H7 (cell line): Measurements from ENCODE around the gene DCLK3. TPM values are rescaled to one million over a fixed set of nuclear protein-coding genes. Genes with fewer than 3 reads are reported as not detected.

Source experiments
- DNase-seq: peaks from one replicate; pipeline ENCODE4 v3.0.0; 2012
- H3K27me3 ChIP-seq: 2 replicates; pipeline ENCODE4 v1.6.0; 2011; ENCODE audit warnings: mild to moderate bottlenecking, low read length; ENCODE audit not compliant: control insufficient read depth, insufficient read depth
- H3K36me3 ChIP-seq: replicated peaks from 2 replicates; pipeline ENCODE4 v1.5.1; 2011; ENCODE audit warnings: low read length; ENCODE audit not compliant: control insufficient read depth, insufficient read depth
- H3K4me3 ChIP-seq: 2 replicates; pipeline ENCODE4 v1.5.1; 2011; ENCODE audit warnings: low read depth, mild to moderate bottlenecking, control low read depth, low read length, moderate library complexity; ENCODE audit not compliant: insufficient read depth
- total RNA-seq: library from RNA; depleted of rRNA; stranded (reverse); fragments of >200 nt; shearing (Covaris generic); gene quantifications from 2 replicates; pipeline ENCODE4 v1.2.3, GENCODE V29; 2014

The DCLK3 gene
- total RNA-seq, 1 experiment from 2014 or later, result 0.42 TPM

- no peak overlapping the region for H3K4me3 ChIP-seq
- no peaks in the 10 kb centered on the region for H3K36me3 ChIP-seq
- DNase-seq, result peak; percentile 58
- no peaks in the 10 kb centered on the region for H3K27me3 ChIP-seq
These were observed 23.1 kb downstream of the DCLK3 start for GRCh38 chr3:36741285-36741684.

GRCh38 chr3:36740787-36741186 is 23.6 kb downstream of the DCLK3 start:
- Histone ChIP-seq H3K36me3 (no peaks in the 10 kb centered on the region), H3K27me3 (no peaks in the 10 kb centered on the region), H3K4me3 (no peak overlapping the region)
- DNase-seq, result no peak

GRCh38 chr3:36738702-36739101 is 25.7 kb downstream of the DCLK3 start:
- Histone ChIP-seq H3K36me3 (no peaks in the 10 kb centered on the region), H3K4me3 (no peak overlapping the region), H3K27me3 (no peaks in the 10 kb centered on the region)
- DNase-seq, result no peak

- Histone ChIP-seq H3K36me3 (no peaks in the 10 kb centered on the region), H3K4me3 (no peak overlapping the region), H3K27me3 (no peaks in the 10 kb centered on the region)
- DNase-seq, result no peak
These were observed 28.1 kb downstream of the DCLK3 start for GRCh38 chr3:36736301-36736700.

GRCh38 chr3:36734742-36735141 is 29.6 kb downstream of the DCLK3 start:
- Histone ChIP-seq H3K4me3 (no peak overlapping the region), H3K27me3 (no peaks in the 10 kb centered on the region), H3K36me3 (no peaks in the 10 kb centered on the region)
- no peak for DNase-seq

- Histone ChIP-seq H3K36me3 (no peaks in the 10 kb centered on the region), H3K27me3 (no peaks in the 10 kb centered on the region), H3K4me3 (no peak overlapping the region)
- DNase-seq, result no peak
These were observed 30.6 kb downstream of the DCLK3 start for GRCh38 chr3:36733723-36734122.

GRCh38 chr3:36733162-36733696 is 31.1 kb downstream of the DCLK3 start:
- DNase-seq, result no peak
- no peak overlapping the region for H3K4me3 ChIP-seq
- no peaks in the 10 kb centered on the region for H3K27me3 ChIP-seq
- H3K36me3 ChIP-seq, result no peaks in the 10 kb centered on the region

- no peak overlapping the region for H3K4me3 ChIP-seq
- H3K36me3 ChIP-seq, result no peaks in the 10 kb centered on the region
- H3K27me3 ChIP-seq, result no peaks in the 10 kb centered on the region
- no peak for DNase-seq
These were observed 33.4 kb downstream of the DCLK3 start for GRCh38 chr3:36730966-36731365.

GRCh38 chr3:36729204-36730056 is 34.9 kb downstream of the DCLK3 start:
- no peaks in the 10 kb centered on the region for H3K27me3 ChIP-seq
- peak; percentile 56 for DNase-seq
- no peak overlapping the region for H3K4me3 ChIP-seq
- H3K36me3 ChIP-seq, result no peaks in the 10 kb centered on the region

GRCh38 chr3:36714343-36715086 is 49.8 kb downstream of the DCLK3 start:
- Histone ChIP-seq H3K4me3 (no peak overlapping the region), H3K27me3 (no peaks in the 10 kb centered on the region), H3K36me3 (no peaks in the 10 kb centered on the region)
- no peak for DNase-seq

- Histone ChIP-seq H3K4me3 (no peak overlapping the region), H3K27me3 (no peaks in the 10 kb centered on the region), H3K36me3 (no peaks in the 10 kb centered on the region)
- DNase-seq, result no peak
These were observed 50.4 kb downstream of the DCLK3 start for GRCh38 chr3:36713904-36714303.

- Histone ChIP-seq H3K36me3 (no peaks in the 10 kb centered on the region), H3K4me3 (no peak overlapping the region), H3K27me3 (no peaks in the 10 kb centered on the region)
- no peak for DNase-seq
These were observed 53.7 kb downstream of the DCLK3 start for GRCh38 chr3:36710606-36711005.

GRCh38 chr3:36709826-36710365 is 54.5 kb downstream of the DCLK3 start:
- no peak overlapping the region for H3K4me3 ChIP-seq
- H3K27me3 ChIP-seq, result no peaks in the 10 kb centered on the region
- no peaks in the 10 kb centered on the region for H3K36me3 ChIP-seq
- no peak for DNase-seq

GRCh38 chr3:36709281-36709680 is 55.1 kb downstream of the DCLK3 start:
- no peak for DNase-seq
- Histone ChIP-seq H3K36me3 (no peaks in the 10 kb centered on the region), H3K4me3 (no peak overlapping the region), H3K27me3 (no peaks in the 10 kb centered on the region)
